ENCODE measurements around the gene NDUFS4. TPM values are rescaled to one million over a fixed set of nuclear protein-coding genes. Genes with fewer than 3 reads are reported as not detected.
A peak's percentile ranks its signal among the peaks of the same experiment; 100 is the strongest.

Gene NDUFS4
- total RNA-seq (10 to 100 TPM; 25.0 to 25.1 TPM), total RNA-seq (7.4 to 39.5 (median 17.7) reads per million in 172 experiments)
- 50.1 TPM for polyA plus RNA-seq (2013, experiment 1 of 2)
- 44.2 TPM for polyA plus RNA-seq (2013, experiment 2 of 2)

DNA sequence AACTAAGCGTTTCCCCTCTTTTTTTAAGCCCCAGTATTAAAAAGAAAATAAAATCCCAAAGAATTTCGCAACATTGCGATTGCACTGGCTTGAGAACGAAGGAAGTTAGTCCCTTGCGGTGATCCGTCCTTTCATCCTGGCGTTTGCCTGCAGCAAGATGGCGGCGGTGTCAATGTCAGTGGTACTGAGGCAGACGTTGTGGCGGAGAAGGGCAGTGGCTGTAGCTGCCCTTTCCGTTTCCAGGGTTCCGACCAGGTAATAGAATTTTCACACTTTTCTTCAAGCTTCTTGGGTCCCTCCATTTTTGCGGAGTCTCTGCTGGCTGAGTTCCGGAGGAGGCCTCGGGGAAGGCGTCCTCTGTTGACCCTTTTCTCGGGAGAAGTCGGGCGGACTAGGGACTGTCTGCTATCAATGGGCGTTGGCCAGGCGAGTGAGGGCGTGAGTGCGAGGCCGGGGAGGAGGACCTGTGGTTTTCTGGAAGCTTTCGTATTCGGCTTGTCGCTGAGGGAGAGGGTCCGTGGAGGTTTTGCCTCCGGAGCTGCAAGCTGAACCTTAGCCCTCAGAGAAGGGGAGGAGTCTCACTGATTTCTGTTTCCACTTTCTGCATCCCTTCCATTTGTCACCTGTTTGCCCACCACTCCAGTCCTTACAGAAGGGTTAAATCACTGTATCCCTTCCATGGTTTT, at the start of gene NDUFS4:
TSS of gene NDUFS4 (plus strand) at position 134 of the 686 bp plus-strand sequence. CDS start at position 158, 24 bp downstream.
- peaks cover 5% of the 10 kb centered on the region for H3K9me3 Mint-ChIP-seq
- peak; percentile 56 to 85 (median 72) for DNase-seq
- POLR2A ChIA-PET, result interaction anchor here (1.0 to 1.8 kb wide), 3 partner anchors 14 to 78 kb away, joined by 3 to 4 read pairs (median 3); no protein-coding TSS in a partner anchor
- intact Hi-C loops (cut with DNase I, micrococcal nuclease), result loop anchor here in 1 of 2 experiments (5.0 to 10.0 kb wide), 2 partner anchors 448 to 754 kb away; partner anchors contain the start of gene ARL15
- CTCF ChIA-PET, result no interaction called here
- H3K4me3 Mint-ChIP-seq, result peak within 1 kb of the TSS; percentile 99
- H3K27ac Mint-ChIP-seq, result peak within 1 kb of the TSS; percentile 96
- H3K9me3 ChIP-seq (ENCODE audit: control insufficient read depth in 1 of 2, insufficient read depth in 1 of 2, low read length in 2 of 2), result no peaks in the 10 kb centered on the region
- peaks cover 3 to 22% of the 10 kb centered on the region in 2 experiments for H3K27me3 ChIP-seq (ENCODE audit: control insufficient read depth in 1 of 2, insufficient read depth in 2 of 2, low read length in 2 of 2)
- TF ChIP-seq, protein P1, sequence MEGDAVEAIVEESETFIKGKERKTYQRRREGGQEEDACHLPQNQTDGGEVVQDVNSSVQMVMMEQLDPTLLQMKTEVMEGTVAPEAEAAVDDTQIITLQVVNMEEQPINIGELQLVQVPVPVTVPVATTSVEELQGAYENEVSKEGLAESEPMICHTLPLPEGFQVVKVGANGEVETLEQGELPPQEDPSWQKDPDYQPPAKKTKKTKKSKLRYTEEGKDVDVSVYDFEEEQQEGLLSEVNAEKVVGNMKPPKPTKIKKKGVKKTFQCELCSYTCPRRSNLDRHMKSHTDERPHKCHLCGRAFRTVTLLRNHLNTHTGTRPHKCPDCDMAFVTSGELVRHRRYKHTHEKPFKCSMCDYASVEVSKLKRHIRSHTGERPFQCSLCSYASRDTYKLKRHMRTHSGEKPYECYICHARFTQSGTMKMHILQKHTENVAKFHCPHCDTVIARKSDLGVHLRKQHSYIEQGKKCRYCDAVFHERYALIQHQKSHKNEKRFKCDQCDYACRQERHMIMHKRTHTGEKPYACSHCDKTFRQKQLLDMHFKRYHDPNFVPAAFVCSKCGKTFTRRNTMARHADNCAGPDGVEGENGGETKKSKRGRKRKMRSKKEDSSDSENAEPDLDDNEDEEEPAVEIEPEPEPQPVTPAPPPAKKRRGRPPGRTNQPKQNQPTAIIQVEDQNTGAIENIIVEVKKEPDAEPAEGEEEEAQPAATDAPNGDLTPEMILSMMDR (IDR thresholded peaks at IDR 0.05), result no peak
- H3K27me3 Mint-ChIP-seq, result peaks cover 29% of the 10 kb centered on the region
- peak within 1 kb of the TSS; percentile 51 to 58 for H3K27ac ChIP-seq (ENCODE audit: low read depth in 1 of 2, low read length in 2 of 2)
- H3K4me1 ChIP-seq (ENCODE audit: insufficient read depth, low read length), result peaks cover 8% of the 10 kb centered on the region
- H3K4me1 Mint-ChIP-seq (ENCODE audit: low read depth), result peaks cover 56% of the 10 kb centered on the region
- ATAC-seq (ENCODE audit: poor library complexity), result peak; percentile 90
- peak within 1 kb of the TSS; percentile 93 for H3K4me3 ChIP-seq (ENCODE audit: low read length)
- H3K36me3 Mint-ChIP-seq (ENCODE audit: low read depth), result peaks cover 13% of the 10 kb centered on the region
- H3K36me3 ChIP-seq (ENCODE audit: insufficient read depth, low read length), result no peaks in the 10 kb centered on the region

DNA sequence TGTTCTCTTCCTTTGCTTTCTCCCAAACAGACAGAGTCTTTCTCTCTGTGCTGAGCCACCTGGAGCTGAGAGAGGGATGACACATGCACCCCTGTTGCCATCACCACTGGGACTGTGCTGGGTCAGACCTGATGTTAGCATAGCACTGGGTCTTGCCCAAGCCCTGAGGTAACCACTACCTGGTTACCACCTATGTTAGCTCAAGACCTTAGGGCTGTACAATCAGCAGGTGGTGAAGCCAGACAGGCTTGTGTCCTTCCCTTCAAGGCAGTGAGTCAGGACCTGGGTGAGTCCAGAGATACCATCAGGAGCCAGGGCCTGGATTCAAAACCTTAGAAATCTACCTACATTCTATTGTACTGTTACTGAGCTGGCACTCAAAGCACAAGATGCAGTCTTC, 47.9 kb upstream of the NDUFS4 start:
- H3K27me3 ChIP-seq (ENCODE audit: control insufficient read depth in 1 of 2, insufficient read depth in 2 of 2, low read length in 2 of 2), result no peaks in the 10 kb centered on the region
- no peaks in the 10 kb centered on the region for H3K4me1 ChIP-seq (ENCODE audit: insufficient read depth, low read length)
- peaks cover 8 to 22% of the 10 kb centered on the region in 2 experiments for H3K9me3 ChIP-seq (ENCODE audit: control insufficient read depth in 1 of 2, insufficient read depth in 1 of 2, low read length in 2 of 2)
- H3K36me3 Mint-ChIP-seq (ENCODE audit: low read depth), result no peaks in the 10 kb centered on the region
- POLR2A ChIA-PET, result no interaction called here
- H3K27me3 Mint-ChIP-seq, result peaks cover 8% of the 10 kb centered on the region
- H3K9me3 Mint-ChIP-seq, result peaks cover 21% of the 10 kb centered on the region
- CTCF ChIA-PET, result no interaction called here
- intact Hi-C loops (cut with DNase I, micrococcal nuclease), result no loop called here
- ATAC-seq (ENCODE audit: poor library complexity) (no peak), DNase-seq (no peak)
- no peak overlapping the region for H3K27ac ChIP-seq (ENCODE audit: low read depth in 1 of 2, low read length in 2 of 2)
- no peak overlapping the region for H3K4me3 Mint-ChIP-seq
- H3K4me3 ChIP-seq (ENCODE audit: low read length), result no peak overlapping the region
- H3K4me1 Mint-ChIP-seq (ENCODE audit: low read depth), result no peaks in the 10 kb centered on the region
- TF ChIP-seq, protein P1 (IDR thresholded peaks at IDR 0.05), result no peak
- no peak overlapping the region for H3K27ac Mint-ChIP-seq
- H3K36me3 ChIP-seq (ENCODE audit: insufficient read depth, low read length), result no peaks in the 10 kb centered on the region

- no peaks in the 10 kb centered on the region for H3K36me3 Mint-ChIP-seq (ENCODE audit: low read depth)
- Histone ChIP-seq H3K9me3 (ENCODE audit: control insufficient read depth in 1 of 2, insufficient read depth in 1 of 2, low read length in 2 of 2) (peaks cover 0 to 3% of the 10 kb centered on the region in 2 experiments), H3K27ac (ENCODE audit: low read depth in 1 of 2, low read length in 2 of 2) (no peak overlapping the region), H3K4me3 (ENCODE audit: low read length) (no peak overlapping the region), H3K27me3 (ENCODE audit: control insufficient read depth in 1 of 2, insufficient read depth in 2 of 2, low read length in 2 of 2) (no peaks in the 10 kb centered on the region), H3K36me3 (ENCODE audit: insufficient read depth, low read length) (no peaks in the 10 kb centered on the region), H3K4me1 (ENCODE audit: insufficient read depth, low read length) (no peaks in the 10 kb centered on the region)
- ATAC-seq (ENCODE audit: poor library complexity) (no peak), DNase-seq (no peak)
- intact Hi-C loops (cut with DNase I, micrococcal nuclease), result no loop called here
- H3K9me3 Mint-ChIP-seq, result peaks cover 6% of the 10 kb centered on the region
- H3K4me3 Mint-ChIP-seq, result no peak overlapping the region
- ChIA-PET CTCF (no interaction called here), POLR2A (no interaction called here)
- H3K4me1 Mint-ChIP-seq (ENCODE audit: low read depth), result no peaks in the 10 kb centered on the region
- H3K27ac Mint-ChIP-seq, result no peak overlapping the region
- TF ChIP-seq, protein P1 (IDR thresholded peaks at IDR 0.05), result no peak
- H3K27me3 Mint-ChIP-seq, result peaks cover 33% of the 10 kb centered on the region
These were observed 44.5 kb upstream of the NDUFS4 start for GRCh38 chr5:53515988-53516387.

Measured in CD4-positive, alpha-beta T cell (primary cell).